ENCODE measurements around the gene SYNGAP1.
"Not testable (repeated sequence)": the region's sequence is repeated elsewhere in the genome, so short reads cannot be mapped to it uniquely, and the experiment has no call there.

The SYNGAP1 gene

GRCh38 chr6:33419580-33420490 lies at the start of gene SYNGAP1:
SYNGAP1 (plus strand) TSS chr6:33420065; CDS start chr6:33420265, 200 bp downstream.
- peak within 1 kb of the TSS; percentile 88 for H3K27ac ChIP-seq
- TF ChIP-seq ZFX (IDR thresholded peaks at IDR 0.05; ENCODE audit: borderline replicate concordance) (no peak), CTCF (IDR thresholded peaks at IDR 0.05) (no peak)

GRCh38 chr6:33371901-33372300 lies 48.0 kb upstream of the SYNGAP1 start:
- peak overlapping the region; percentile 65 for H3K27ac ChIP-seq

- peak overlapping the region; percentile 65 for H3K27ac ChIP-seq
- TF ChIP-seq ZFX (IDR thresholded peaks at IDR 0.05; ENCODE audit: borderline replicate concordance): no peak
- TF ChIP-seq CTCF (IDR thresholded peaks at IDR 0.05): no peak
Observed at GRCh38 chr6:33372526-33373123, 47.2 kb upstream of the SYNGAP1 start.

GRCh38 chr6:33373960-33374910 lies 45.6 kb upstream of the SYNGAP1 start:
- TF ChIP-seq CTCF (IDR thresholded peaks at IDR 0.05) (no peak), ZFX (IDR thresholded peaks at IDR 0.05; ENCODE audit: borderline replicate concordance) (no peak)
- peak overlapping the region; percentile 65 for H3K27ac ChIP-seq

- H3K27ac ChIP-seq: peak overlapping the region; percentile 65
- TF ChIP-seq CTCF (IDR thresholded peaks at IDR 0.05): peak; percentile 1; the same call in 1 of the 2 replicates
- TF ChIP-seq ZFX (IDR thresholded peaks at IDR 0.05; ENCODE audit: borderline replicate concordance): no peak
Observed at GRCh38 chr6:33375143-33375671, 44.7 kb upstream of the SYNGAP1 start.

GRCh38 chr6:33377171-33377570 lies 42.7 kb upstream of the SYNGAP1 start:
- no peak for TF ChIP-seq CTCF (IDR thresholded peaks at IDR 0.05)
- no peak for TF ChIP-seq ZFX (IDR thresholded peaks at IDR 0.05; ENCODE audit: borderline replicate concordance)
- H3K27ac ChIP-seq: no peak overlapping the region

- H3K27ac ChIP-seq: not testable (repeated sequence)
Observed at GRCh38 chr6:33379184-33379583, 40.7 kb upstream of the SYNGAP1 start.

Measured in 22Rv1 (cell line).